GM18867 (cell line): Measurements from ENCODE around the gene LITAF.
"Not testable (repeated sequence)": the region's sequence is repeated elsewhere in the genome, so short reads cannot be mapped to it uniquely, and the experiment has no call there.

Source experiments
- ATAC-seq: cut with Tn5 transposase; IDR thresholded peaks from one replicate; pipeline ENCODE4 v1.9.1; 2021; ENCODE audit warnings: mild to moderate bottlenecking, moderate library complexity; ENCODE audit not compliant: unreplicated experiment

The LITAF gene

GRCh38 chr16:11621539-11621919, 34.8 kb upstream of the LITAF start:
- ATAC-seq, result no peak

GRCh38 chr16:11620243-11621003, 33.7 kb upstream of the LITAF start:
- ATAC-seq, result no peak

GRCh38 chr16:11619327-11619851, 32.7 kb upstream of the LITAF start:
- ATAC-seq, result no peak

GRCh38 chr16:11618107-11618717, 31.5 kb upstream of the LITAF start:
- no peak for ATAC-seq

GRCh38 chr16:11615748-11616447, 29.2 kb upstream of the LITAF start:
- no peak for ATAC-seq

GRCh38 chr16:11614587-11615175, 28.0 kb upstream of the LITAF start:
- no peak for ATAC-seq

GRCh38 chr16:11613381-11614303, 26.9 kb upstream of the LITAF start:
- peak; percentile 60 for ATAC-seq

GRCh38 chr16:11612665-11613025, 25.9 kb upstream of the LITAF start:
- no peak for ATAC-seq

- no peak for ATAC-seq
Observed at GRCh38 chr16:11611871-11612664, 25.3 kb upstream of the LITAF start.

GRCh38 chr16:11610580-11610979, 23.9 kb upstream of the LITAF start:
- no peak for ATAC-seq

GRCh38 chr16:11610121-11610505, 23.4 kb upstream of the LITAF start:
- no peak for ATAC-seq

- ATAC-seq, result no peak
Observed at GRCh38 chr16:11609474-11610120, 22.9 kb upstream of the LITAF start.

- ATAC-seq, result no peak
Observed at GRCh38 chr16:11605891-11606290, 19.2 kb upstream of the LITAF start.

- no peak for ATAC-seq
Observed at GRCh38 chr16:11605564-11605886, 18.8 kb upstream of the LITAF start.

GRCh38 chr16:11604783-11605563, 18.3 kb upstream of the LITAF start:
- ATAC-seq, result no peak

GRCh38 chr16:11604296-11604695, 17.6 kb upstream of the LITAF start:
- ATAC-seq, result not testable (repeated sequence)

- ATAC-seq, result no peak
Observed at GRCh38 chr16:11603331-11603750, 16.6 kb upstream of the LITAF start.

GRCh38 chr16:11602321-11602720, 15.6 kb upstream of the LITAF start:
- ATAC-seq, result no peak
